CD1c-positive myeloid dendritic cell (primary cell): ENCODE data around the gene TFF2.

Experiments used
- DNase-seq: peaks from one replicate; pipeline ENCODE4 v3.0.0-alpha.2; 2016; ENCODE audit errors: extremely low spot score

The TFF2 gene

DNA sequence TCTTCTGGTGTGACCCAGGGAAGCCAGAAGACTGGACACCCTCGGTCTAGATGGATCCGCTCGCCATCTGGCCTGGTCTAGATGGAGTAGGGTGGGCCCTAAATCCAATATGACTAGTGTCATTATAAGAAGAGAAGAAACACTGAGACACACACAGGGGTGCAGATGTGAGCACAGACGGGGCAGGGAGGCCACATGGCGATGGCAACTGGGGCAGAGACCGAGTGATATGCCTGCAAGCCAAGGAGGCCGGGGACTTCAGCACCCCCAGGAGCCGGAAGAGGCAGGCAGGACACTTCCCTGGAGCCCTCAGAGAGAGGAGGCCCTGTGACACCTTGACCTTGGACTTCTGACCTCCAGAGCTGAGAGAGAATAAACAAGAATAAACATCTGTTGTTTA lies 30.0 kb downstream of the TFF2 start:
- DNase-seq, result no peak

GRCh38 chr21:42319851-42320572 lies 30.8 kb downstream of the TFF2 start:
- peak; percentile 29 for DNase-seq

- DNase-seq, result peak; percentile 73
These were observed 31.4 kb downstream of the TFF2 start for GRCh38 chr21:42319376-42319775.

GRCh38 chr21:42317826-42318746 lies 32.7 kb downstream of the TFF2 start:
- DNase-seq, result no peak

GRCh38 chr21:42317341-42317741 lies 33.5 kb downstream of the TFF2 start:
- no peak for DNase-seq

DNA sequence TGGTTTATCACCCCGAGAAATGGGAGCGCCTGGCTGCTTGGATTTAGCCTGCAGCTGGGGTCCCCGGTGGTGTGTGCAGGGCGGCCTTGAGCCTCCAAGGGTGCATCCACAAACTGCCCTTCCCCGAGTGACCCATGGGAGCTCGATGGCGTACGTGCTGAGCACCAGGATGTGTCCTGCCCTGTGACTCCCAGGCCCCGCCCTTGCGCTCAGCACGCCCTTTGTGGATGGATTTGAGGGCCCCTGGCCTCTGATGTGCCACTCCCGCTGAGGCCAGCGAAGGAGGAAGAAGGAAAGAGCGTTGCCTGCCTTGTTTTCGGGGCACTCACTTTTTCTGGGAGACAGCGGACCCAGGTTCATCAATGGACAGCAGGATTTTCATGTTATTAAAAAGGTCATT lies 33.9 kb downstream of the TFF2 start:
- DNase-seq, result no peak

DNA sequence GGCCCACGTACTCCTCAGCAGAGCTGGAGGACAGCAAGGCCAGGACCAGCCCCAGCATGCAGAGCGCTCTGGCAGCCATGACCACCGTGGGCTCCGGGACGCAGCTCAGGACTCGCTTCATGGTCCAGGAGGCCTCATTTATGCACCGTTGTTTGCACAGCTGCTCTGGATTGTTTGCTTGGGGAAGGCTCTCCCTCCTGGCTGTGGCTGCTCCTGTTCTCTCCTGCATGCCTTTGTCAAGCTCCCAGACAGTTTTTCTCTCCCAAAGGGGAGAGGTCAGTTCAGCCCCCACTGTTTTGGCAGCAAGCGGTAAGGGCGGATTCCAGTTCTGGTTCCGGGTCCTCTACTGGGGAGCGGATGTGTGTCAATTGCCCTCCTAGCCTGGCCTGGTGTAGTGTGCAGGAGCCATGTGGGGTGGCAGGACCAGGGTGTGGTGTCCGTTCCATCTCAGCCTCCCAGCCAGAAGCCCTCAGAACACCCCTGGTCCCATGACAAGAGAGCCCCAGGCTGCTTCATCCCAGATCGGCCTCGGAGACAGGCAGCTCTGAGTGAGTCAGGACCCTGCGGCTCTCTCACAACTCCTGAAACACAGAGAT lies 35.4 kb downstream of the TFF2 start, which contains the start of gene TFF3:
TSS of gene TFF3 (minus strand) at position 114 of the 596 bp plus-strand sequence. CDS start at position 79, 35 bp downstream.
- no peak for DNase-seq

- no peak for DNase-seq
These were observed 36.0 kb downstream of the TFF2 start for GRCh38 chr21:42314616-42315295.

GRCh38 chr21:42313501-42313969 lies 37.3 kb downstream of the TFF2 start:
- no peak for DNase-seq

DNA sequence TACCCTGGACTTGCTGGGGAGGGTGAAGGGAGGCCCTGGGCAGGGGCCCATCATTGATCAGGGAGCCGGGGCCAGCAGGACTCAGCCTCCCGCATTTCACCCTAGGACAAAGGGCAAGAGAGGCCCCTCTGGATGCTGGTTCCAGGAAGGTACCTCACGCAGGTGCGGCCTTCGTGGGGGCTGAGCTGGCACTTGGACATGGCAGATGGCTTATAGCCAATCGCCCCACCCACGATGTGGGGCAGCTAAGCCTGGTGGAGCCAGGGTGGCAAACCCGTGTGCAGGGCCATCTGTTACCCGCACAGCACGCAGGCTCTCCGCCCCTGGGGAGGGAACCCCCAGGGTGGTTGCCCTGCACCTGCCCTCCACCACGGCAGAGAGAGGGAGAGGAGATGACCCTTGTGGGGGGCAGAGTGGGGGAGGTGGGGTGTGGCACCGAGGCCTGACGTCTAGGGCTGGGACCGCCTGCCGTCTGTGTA lies 38.1 kb downstream of the TFF2 start:
- DNase-seq, result no peak

- no peak for DNase-seq
These were observed 38.8 kb downstream of the TFF2 start for GRCh38 chr21:42311816-42312625.

GRCh38 chr21:42311160-42311559 lies 39.6 kb downstream of the TFF2 start:
- no peak for DNase-seq

GRCh38 chr21:42310411-42311001 lies 40.3 kb downstream of the TFF2 start:
- DNase-seq, result no peak

GRCh38 chr21:42309753-42310213 lies 41.0 kb downstream of the TFF2 start:
- DNase-seq, result peak; percentile 78

DNA sequence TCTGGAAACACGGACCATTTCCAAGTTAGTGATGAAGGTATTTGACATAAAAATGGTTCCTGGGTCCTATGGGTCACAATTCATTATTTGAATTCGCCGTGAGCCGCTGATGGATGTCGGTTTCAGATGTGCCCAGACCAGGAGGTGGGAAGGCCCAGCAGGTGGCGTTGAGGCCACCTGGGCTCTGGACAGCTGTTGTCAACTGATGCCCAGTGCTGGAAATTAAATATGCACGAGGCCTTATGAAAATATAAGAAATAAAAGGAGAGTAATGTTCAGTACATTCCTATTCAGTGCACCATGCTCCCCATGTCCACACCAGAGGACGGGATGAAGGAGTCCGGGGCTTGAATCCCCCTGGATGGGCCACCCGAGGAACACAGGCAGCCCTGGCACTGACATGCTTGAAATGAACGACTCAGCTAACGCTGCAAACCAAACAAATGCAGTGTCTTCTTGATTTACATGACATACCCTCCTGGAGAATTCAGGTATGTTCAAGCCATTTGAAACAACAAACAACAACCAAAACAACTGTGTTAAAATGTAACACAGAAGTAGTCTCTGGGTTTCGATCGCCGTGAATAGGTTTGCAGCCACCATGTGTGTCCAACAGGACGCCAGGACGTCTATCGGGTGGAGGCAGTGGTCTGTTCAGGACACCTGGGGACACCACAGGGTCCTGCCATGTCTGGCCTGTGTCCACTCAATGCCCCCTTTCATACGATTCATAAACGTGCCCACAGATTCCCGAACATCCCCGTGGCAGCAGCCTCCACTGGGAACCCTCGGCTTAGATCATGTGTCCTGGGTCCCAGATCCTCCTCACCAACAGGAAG lies 41.7 kb downstream of the TFF2 start:
- no peak for DNase-seq

DNA sequence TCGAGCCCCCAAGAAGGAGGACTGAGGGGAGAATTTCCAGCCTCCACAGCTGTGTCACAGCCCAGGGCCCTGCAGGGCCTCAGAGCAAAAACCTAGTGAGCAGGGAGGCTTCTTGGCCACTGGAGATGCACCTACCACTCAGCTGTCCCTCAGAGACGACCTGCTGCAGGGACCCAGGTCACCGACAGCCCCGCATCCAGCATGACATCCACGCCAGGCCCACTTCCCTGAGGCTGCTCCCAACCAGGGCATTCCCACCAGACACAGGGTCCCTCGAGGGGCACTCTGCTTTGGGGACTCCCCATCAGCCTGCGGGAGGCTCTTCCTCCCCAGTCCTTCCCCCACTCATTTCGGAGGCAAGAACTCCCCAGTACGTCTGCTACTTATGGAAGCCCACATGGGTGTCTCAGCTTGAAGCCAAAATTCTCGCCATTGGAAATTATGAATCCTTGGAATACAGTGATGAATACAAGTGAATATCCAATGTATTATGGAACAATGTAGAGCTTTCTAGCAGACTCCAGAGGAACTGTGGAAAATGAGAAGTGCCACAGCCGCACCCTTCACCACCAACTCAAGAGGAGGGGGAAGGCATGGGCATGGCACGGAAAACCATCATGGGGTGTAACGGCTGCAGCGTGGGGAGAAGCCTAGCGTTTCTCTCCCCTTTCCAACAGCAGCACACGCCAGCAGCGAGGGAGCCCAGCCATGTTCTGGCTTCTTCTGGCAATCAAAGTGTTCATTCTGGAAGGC lies 42.5 kb downstream of the TFF2 start:
- DNase-seq, result peak; percentile 71

DNA sequence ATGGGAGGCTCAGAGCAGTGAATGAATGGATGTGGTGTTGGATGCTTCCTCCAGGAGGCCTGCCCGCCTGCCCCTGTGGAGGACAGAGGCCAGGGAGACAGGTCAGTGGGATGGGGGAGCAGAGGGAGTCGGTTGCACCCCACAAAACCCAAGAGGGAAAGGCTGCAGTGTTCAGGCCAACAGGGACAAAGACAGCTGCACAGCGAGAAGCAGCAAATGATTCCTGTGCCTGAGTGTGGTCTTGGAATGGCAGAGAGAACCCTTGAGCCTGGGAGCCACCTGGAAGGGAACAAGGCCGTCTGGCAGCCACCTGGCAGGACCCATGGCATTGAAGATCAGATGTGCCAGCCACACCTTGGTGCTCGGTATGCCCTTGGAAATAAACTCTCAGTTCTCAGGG lies 43.7 kb downstream of the TFF2 start:
- no peak for DNase-seq

GRCh38 chr21:42306366-42307035 lies 44.3 kb downstream of the TFF2 start:
- DNase-seq, result no peak
